GM12872 (cell line): ENCODE results near the gene PCAT6.

Source experiments
- TF ChIP-seq, protein P1 (sequence below): IDR thresholded peaks from 3 replicates; pipeline ENCODE4 v1.5.1; 2011; ENCODE audit warnings: low read depth, mild to moderate bottlenecking, low read length, moderate library complexity; ENCODE audit not compliant: insufficient read depth

The PCAT6 gene

DNA sequence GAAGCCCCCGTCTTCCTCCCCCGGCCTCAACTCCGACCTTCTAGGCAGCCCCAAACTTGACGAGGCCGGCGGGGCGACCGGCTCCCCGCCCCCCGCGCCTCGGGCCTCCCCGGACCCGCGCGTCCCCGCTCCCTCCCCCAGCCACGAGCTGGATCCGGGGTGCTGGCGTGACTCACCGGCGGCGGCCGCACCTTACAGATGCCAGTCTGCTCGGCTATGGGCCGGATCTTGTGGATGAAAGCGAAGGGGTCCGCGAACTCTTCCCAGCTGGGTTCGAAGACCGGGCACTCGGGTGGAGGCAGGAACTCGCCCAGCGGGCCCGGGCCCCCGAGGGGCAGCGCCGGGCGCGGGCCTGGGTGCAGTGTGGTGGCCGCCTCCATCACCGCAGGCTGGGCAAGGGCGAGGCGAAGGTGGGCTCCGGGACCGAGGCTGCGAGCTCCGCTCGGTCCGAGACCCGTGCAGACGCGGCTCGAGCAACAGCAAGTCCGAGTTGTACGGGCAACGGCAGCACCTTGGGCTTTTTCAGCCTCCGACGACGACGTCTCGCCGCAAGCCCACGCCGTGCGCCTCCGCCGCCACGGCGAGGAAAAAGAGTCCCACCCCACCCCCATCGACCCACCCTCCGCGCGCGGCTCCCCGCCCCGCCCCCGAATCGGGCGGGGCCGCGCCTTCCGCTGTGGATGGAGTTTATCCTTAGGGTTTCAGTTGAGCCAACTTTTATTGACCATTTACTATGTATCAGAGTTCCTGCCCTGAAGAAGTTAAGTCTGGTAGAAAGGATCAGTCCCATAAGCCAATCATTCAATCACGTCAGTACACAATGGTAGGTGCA lies 2.6 kb upstream of the PCAT6 start, which contains the start of gene KDM5B:
Gene KDM5B (minus strand): TSS at position 496 of the 832 bp plus-strand sequence. CDS start 116 bp downstream, at position 380.
- TF ChIP-seq, protein P1, sequence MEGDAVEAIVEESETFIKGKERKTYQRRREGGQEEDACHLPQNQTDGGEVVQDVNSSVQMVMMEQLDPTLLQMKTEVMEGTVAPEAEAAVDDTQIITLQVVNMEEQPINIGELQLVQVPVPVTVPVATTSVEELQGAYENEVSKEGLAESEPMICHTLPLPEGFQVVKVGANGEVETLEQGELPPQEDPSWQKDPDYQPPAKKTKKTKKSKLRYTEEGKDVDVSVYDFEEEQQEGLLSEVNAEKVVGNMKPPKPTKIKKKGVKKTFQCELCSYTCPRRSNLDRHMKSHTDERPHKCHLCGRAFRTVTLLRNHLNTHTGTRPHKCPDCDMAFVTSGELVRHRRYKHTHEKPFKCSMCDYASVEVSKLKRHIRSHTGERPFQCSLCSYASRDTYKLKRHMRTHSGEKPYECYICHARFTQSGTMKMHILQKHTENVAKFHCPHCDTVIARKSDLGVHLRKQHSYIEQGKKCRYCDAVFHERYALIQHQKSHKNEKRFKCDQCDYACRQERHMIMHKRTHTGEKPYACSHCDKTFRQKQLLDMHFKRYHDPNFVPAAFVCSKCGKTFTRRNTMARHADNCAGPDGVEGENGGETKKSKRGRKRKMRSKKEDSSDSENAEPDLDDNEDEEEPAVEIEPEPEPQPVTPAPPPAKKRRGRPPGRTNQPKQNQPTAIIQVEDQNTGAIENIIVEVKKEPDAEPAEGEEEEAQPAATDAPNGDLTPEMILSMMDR = no peak

DNA sequence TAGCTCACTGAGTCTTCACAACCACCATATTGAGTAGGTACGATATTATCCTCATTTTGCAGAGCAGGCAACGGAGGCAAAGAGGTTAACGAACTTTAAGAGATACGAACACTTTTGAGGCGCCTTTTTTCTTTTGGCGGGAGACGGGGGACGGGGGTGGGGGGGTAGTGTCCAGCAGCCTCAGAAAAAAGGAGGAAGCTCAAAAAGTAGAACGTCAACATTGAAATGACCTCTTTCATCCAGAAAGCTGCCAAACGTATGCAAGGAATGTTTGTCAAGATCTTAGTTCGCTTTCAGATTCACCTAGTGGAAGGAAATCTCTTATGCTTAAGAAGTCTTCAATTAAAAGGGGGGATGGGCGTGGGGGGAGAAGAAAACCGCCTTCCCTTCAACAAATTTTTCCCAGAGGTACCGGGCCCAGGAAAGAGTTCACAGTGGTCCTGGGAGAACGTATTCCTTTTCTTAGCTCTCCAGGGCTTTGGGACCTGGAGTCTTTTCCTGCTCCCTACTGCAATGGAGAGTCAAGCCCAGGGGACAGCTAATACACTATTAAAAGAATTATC lies 1.1 kb upstream of the PCAT6 start:
- TF ChIP-seq, protein P1 = no peak

DNA sequence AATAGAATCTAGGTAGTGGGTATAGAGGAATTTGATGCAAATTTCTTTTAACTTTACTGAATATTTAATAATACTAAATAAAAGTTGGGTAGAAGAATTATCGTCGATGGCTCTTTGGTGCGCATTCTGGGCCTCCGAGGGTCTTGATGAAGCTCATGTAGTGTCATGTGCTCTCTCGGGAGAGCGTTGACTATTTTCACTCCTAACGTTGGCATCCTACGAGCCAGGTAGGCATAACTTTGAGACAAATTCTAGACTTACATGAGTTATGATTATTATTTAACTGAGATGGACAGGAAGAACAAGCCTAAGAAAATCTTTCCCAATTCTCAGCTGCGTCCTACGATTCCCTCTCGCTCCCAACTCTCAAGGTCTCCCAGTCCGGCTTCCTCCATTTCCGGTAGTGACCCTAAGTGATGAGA lies 550 bp upstream of the PCAT6 start:
- TF ChIP-seq, protein P1 = no peak

DNA sequence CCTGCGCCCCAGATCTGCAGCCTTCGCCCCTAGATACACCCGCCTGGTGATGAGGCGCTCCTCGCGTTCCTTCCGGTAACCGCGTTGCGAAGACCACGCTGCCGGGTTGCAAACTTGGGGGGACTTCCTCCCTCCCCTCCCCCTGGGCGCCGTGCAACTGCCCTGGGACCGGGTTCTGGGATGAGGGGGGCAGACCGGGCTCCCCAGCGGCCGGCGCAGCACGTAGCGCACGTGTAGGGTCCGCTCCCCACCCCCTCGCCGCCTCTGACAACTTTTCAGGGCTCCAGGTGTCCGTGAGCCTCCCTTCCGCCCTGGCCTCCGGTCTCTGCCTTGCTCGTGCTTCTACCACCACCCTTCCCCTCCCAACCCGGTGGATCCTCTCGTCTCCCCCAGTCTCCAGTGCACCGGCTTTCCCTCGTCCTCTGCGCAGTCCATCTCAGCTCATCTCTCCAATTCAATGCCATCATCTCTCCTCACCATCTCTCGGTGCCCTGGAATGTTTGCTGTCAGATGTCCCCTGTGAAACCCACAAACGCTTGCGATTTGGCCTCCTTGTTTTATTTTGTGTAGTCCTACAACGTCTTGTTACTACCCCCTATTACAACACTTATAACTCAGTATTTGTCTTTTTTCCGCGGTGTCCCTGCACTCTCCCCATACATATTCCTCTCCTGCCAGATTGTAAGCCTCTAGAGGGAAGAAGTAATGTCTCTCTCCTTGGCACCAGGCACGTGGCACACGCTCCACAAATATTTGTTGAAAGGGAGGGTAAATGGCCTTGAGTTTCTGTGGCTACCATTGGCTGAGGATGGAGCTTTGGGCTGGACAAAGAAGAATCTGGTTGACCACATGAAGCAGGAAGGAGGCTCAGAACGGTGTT lies 782 bp downstream of the PCAT6 start:
- TF ChIP-seq, protein P1 = no peak

DNA sequence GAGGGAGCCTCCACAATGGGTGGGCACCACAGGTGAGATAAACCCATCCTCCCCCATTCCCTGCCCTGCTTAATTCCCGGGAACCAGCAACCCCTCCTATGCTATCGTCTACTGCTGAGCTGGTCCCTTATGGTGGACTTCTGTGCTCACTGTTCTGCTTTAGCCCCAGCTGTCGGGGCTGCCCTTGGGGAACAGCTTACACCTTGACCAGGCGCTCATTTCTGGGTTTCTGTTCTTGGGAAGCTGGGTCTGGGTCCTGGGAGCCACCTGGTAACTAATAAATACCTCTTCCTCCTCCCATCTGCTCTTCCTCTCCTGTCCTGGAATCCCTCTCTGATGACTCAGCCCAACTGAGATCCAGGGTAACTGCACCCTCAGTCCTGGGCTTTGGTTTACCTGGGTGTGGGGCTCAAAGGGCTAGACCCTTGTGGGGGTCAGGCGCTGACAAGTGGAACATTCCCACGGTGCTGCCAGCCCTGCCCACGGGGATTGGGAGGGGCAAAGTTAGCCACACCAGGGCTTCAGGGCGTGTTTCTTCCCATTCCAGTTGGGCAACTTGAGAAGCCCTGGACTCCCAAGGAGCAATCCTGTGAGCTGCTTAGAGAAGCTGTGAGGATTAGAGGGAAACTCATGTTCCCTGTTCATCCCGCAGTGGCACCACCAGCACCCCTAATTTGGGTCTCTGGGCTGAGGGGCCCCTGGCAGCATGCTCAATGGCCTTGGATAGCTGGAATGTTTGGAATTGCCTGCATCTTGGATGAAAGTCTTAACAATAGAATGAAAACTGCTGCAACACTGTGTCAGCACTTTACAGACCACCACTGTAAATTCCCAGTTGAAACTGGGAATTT lies 1.6 kb downstream of the PCAT6 start:
- TF ChIP-seq, protein P1 = no peak

DNA sequence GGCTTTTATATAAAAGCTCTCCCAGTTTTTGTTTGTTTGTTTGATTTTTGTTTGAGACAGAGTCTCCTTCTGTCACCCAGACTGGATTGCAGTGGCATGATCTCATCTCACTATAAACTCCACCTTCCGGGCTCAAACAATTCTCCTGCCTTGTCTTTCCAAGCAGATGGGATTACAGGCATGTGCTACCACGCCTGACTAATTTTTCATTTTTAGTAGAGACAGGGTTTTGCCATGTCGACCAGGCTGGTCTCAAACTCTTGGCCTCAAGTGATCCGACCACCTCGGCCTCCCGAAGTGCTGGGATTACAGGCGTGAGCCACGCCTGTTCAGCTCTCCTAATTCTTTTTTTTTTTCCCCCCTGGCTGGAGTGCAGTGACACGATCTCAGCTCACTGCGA lies 4.4 kb downstream of the PCAT6 start:
- TF ChIP-seq, protein P1 = no peak
